ENCODE data around the gene SEMA3D. TPM values are rescaled to one million over a fixed set of nuclear protein-coding genes. Genes with fewer than 3 reads are reported as not detected.

Gene SEMA3D
- total and polyA plus RNA-seq, 2 of the 4 experiments (the other 2 are of a cell fraction) = 2.9 to 13.6 TPM

DNA sequence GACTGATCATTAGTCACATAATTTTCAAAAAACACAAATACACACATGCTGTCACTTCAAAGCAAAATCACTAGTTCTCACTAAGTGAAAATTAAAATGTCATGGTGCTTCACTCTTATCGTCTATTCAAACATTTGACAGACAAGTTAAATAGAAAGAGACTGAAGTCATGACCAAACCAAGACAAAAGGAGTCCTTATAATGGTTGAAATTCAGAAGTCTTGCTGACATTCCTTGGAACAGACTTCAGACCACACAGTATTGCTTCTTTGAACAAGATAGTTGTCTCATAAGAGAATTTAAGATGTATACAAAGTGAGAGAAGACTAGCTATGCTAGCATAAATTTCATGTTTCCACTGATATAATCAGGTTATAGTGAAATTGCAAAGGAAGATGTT is 119.5 kb downstream of the SEMA3D start:
- intact Hi-C loops (cut with micrococcal nuclease) = no loop called here

More for the DNA sequence above, 119.5 kb downstream of the SEMA3D start:
- H2BK120ac ChIP-seq (ENCODE audit: low read depth, low read length) = no peak overlapping the region
- ChIA-PET POLR2A (ENCODE audit: unreplicated experiment) (no interaction called here), CTCF (no interaction called here)
- no TSS peak for BruUV-seq (replicated peaks)
- H3K18ac ChIP-seq (ENCODE audit: low read depth, low read length) = no peak overlapping the region
- H3K4me3 ChIP-seq (ENCODE audit: insufficient read depth, low read depth, low read length) = no peak overlapping the region
- H2BK5ac ChIP-seq (ENCODE audit: low read depth, low read length, poor library complexity, severe bottlenecking) = no peak overlapping the region
- H3K79me1 ChIP-seq (ENCODE audit: low read depth in 1 of 2, low read length in 2 of 2) = no peaks in the 10 kb centered on the region
- H4K91ac ChIP-seq (ENCODE audit: insufficient read depth, low read depth, low read length) = no peak overlapping the region
- dilution Hi-C loops (cut with HindIII; ENCODE audit: low sequenced_read_pairs, unreplicated experiment) (no loop called here), in situ Hi-C loops (cut with MboI; ENCODE audit: low sequenced_read_pairs) (no loop called here)
- no peak overlapping the region for H2AK5ac ChIP-seq (ENCODE audit: low read depth, low read length)
- no peaks in the 10 kb centered on the region for H4K20me1 ChIP-seq (ENCODE audit: insufficient read depth, low read length)
- H3K27ac ChIP-seq (ENCODE audit: insufficient read depth, low read length) = no peak overlapping the region
- H3K14ac ChIP-seq (replicated peaks; ENCODE audit: low read depth, low read length) = no peak overlapping the region
- ATAC-seq (ENCODE audit: low read depth) = no peak
- no peaks in the 10 kb centered on the region for H3K27me3 ChIP-seq (ENCODE audit: control insufficient read depth, insufficient read depth, low read length)
- H4K5ac ChIP-seq (ENCODE audit: low read depth, low read length) = no peak overlapping the region
- TF ChIP-seq, protein P1, sequence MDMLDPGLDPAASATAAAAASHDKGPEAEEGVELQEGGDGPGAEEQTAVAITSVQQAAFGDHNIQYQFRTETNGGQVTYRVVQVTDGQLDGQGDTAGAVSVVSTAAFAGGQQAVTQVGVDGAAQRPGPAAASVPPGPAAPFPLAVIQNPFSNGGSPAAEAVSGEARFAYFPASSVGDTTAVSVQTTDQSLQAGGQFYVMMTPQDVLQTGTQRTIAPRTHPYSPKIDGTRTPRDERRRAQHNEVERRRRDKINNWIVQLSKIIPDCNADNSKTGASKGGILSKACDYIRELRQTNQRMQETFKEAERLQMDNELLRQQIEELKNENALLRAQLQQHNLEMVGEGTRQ (IDR thresholded peaks at IDR 0.05; ENCODE audit: low read depth, low read length) = no peak
- TF ChIP-seq FOS (IDR thresholded peaks at IDR 0.05; ENCODE audit: low read depth, low read length) = no peak
- TF ChIP-seq MAFK (IDR thresholded peaks at IDR 0.05; ENCODE audit: low read depth, low read length) = no peak
- no peak for TF ChIP-seq MAZ (IDR thresholded peaks at IDR 0.05; ENCODE audit: borderline replicate concordance, low read depth, low read length)
- no peak for TF ChIP-seq POLR2A (IDR thresholded peaks at IDR 0.05; ENCODE audit: low read depth, low read length)
- TF ChIP-seq MXI1 (IDR thresholded peaks at IDR 0.05; ENCODE audit: borderline replicate concordance, low read depth, low read length) = no peak
- H3K9me1 ChIP-seq (ENCODE audit: insufficient read depth, low read length) = no peaks in the 10 kb centered on the region; the same call in 1 of the 2 replicates
- H3K56ac ChIP-seq (ENCODE audit: extremely low read depth, insufficient read depth, low read length) = no peak overlapping the region
- H2BK20ac ChIP-seq (ENCODE audit: low read depth, low read length) = no peak overlapping the region
- no CpG with 5 or more reads among the region's 1 CpG for WGBS, 2 experiments (ENCODE audit: extremely low coverage in 2 of 2, insufficient read length in 1 of 2)
- no peaks in the 10 kb centered on the region for H3K36me3 ChIP-seq (ENCODE audit: control insufficient read depth, insufficient read depth, low read length)
- no peak overlapping the region for H3K23ac ChIP-seq (ENCODE audit: low read depth, low read length)
- no peak overlapping the region for H2BK15ac ChIP-seq (ENCODE audit: low read depth, low read length)
- peaks cover 10% of the 10 kb centered on the region for H3K4me1 ChIP-seq (ENCODE audit: control insufficient read depth, insufficient read depth, low read length)
- H3K9me3 ChIP-seq (ENCODE audit: control insufficient read depth, insufficient read depth, low read length) = no peaks in the 10 kb centered on the region
- H3K9ac ChIP-seq (ENCODE audit: low read depth, low read length) = no peak overlapping the region
- no peak overlapping the region for H4K8ac ChIP-seq (ENCODE audit: low read depth in 2 of 2, low read length in 2 of 2)
- H2AFZ ChIP-seq (replicated peaks; ENCODE audit: low read length, poor library complexity) = no peak overlapping the region
- DNase-seq = no peak
- no peak overlapping the region for H3K4ac ChIP-seq (ENCODE audit: low read depth, low read length)
- no peak overlapping the region for H3K4me2 ChIP-seq (ENCODE audit: low read depth, low read length)
- H2AK9ac ChIP-seq (replicated peaks; ENCODE audit: low read depth, low read length, poor library complexity) = no peak overlapping the region
